WTC11 (cell line): ENCODE data around the gene TMEM63B. TPM values are rescaled to one million over a fixed set of nuclear protein-coding genes. Genes with fewer than 3 reads are reported as not detected.

Experiments
- ATAC-seq: fragments of 200-7000 bp; cut with Tn5 transposase; 2 replicates; pipeline ENCODE4 v1.10.0; 2021; ENCODE audit warnings: mild to moderate bottlenecking, moderate library complexity
- CTCF ChIA-PET: fragments of 300-600 bp; sonication (Branson Sonifier 250); formaldehyde crosslinking; loops from one replicate; lab custom pipeline; 2021; ENCODE audit warnings: antibody characterized with exemption; lab: Charles Lee
- POLR2A ChIA-PET: fragments of 350-600 bp; sonication (Branson Sonifier 250); formaldehyde crosslinking; loops from one replicate; lab custom pipeline; 2021; ENCODE audit warnings: antibody characterized with exemption; lab: Charles Lee
- DNase-seq: peaks from one replicate; pipeline ENCODE4 v3.0.0; 2021; ENCODE audit warnings: low spot score
- H3K27ac Mint-ChIP-seq: 2 replicates; pipeline ENCODE4 v1.8.0; 2021; ENCODE audit warnings: mixed read lengths
- H3K27me3 Mint-ChIP-seq: 2 replicates; pipeline ENCODE4 v1.8.0; 2021; ENCODE audit warnings: low read depth, mild to moderate bottlenecking, moderate library complexity, mixed read lengths
- H3K36me3 Mint-ChIP-seq: 2 replicates; pipeline ENCODE4 v1.8.0; 2021; ENCODE audit warnings: mixed read lengths
- H3K4me1 Mint-ChIP-seq: 2 replicates; pipeline ENCODE4 v1.8.0; 2022; ENCODE audit warnings: mixed read lengths
- H3K4me3 Mint-ChIP-seq: 2 replicates; pipeline ENCODE4 v1.8.0; 2021; ENCODE audit warnings: mild to moderate bottlenecking, moderate library complexity, mixed read lengths
- H3K9me3 Mint-ChIP-seq: 2 replicates; pipeline ENCODE4 v1.8.0; 2021; ENCODE audit warnings: mixed read lengths
- ARID4B ChIP-seq: sonication (generic); formaldehyde crosslinking; IDR thresholded peaks from 2 replicates; pipeline ENCODE4 v1.8.0; 2023; ENCODE audit warnings: missing genetic modification reagents, mild to moderate bottlenecking, borderline replicate concordance
- ATF6 ChIP-seq: sonication (generic); formaldehyde crosslinking; IDR thresholded peaks from 2 replicates; pipeline ENCODE4 v1.8.1; 2023; ENCODE audit warnings: mild to moderate bottlenecking, missing genetic modification reagents
- CBFB ChIP-seq: sonication (generic); formaldehyde crosslinking; IDR thresholded peaks from 2 replicates; pipeline ENCODE4 v1.8.1; 2022; ENCODE audit warnings: mild to moderate bottlenecking, low read depth, missing genetic modification reagents
- EMX1 ChIP-seq: fragments of 250-450 bp; sonication (Bioruptor Pico); IDR thresholded peaks from 2 replicates; pipeline ENCODE4 v1.8.0; 2021; ENCODE audit warnings: mild to moderate bottlenecking
- GABPB1 ChIP-seq: sonication (generic); formaldehyde crosslinking; IDR thresholded peaks from 2 replicates; pipeline ENCODE4 v1.8.1; 2023; ENCODE audit warnings: mild to moderate bottlenecking, missing genetic modification reagents
- KAT7 ChIP-seq: sonication (generic); formaldehyde crosslinking; IDR thresholded peaks from 2 replicates; pipeline ENCODE4 v1.8.1; 2023; ENCODE audit warnings: missing genetic modification reagents, mild to moderate bottlenecking, borderline replicate concordance
- OVOL2 ChIP-seq: fragments of 250-450 bp; sonication (Bioruptor Pico); IDR thresholded peaks from 2 replicates; pipeline ENCODE4 v1.9.0; 2021; ENCODE audit warnings: mild to moderate bottlenecking, borderline replicate concordance
- SP1 ChIP-seq: sonication (generic); formaldehyde crosslinking; conservative IDR thresholded peaks from 2 replicates; pipeline ENCODE4 v1.8.1; 2022; ENCODE audit warnings: missing genetic modification reagents
- TCF7 ChIP-seq: sonication (generic); formaldehyde crosslinking; IDR thresholded peaks from 2 replicates; pipeline ENCODE4 v1.8.0; 2022; ENCODE audit warnings: mild to moderate bottlenecking, low read depth, missing genetic modification reagents, moderate library complexity
- ZBTB21 ChIP-seq: sonication (generic); formaldehyde crosslinking; IDR thresholded peaks from 2 replicates; pipeline ENCODE4 v1.8.1; 2023; ENCODE audit warnings: mild to moderate bottlenecking, missing genetic modification reagents, borderline replicate concordance
- ZNF121 ChIP-seq: sonication (generic); formaldehyde crosslinking; IDR thresholded peaks from 2 replicates; pipeline ENCODE4 v1.8.0; 2023; ENCODE audit warnings: missing genetic modification reagents
- ZNF263 ChIP-seq: sonication (generic); formaldehyde crosslinking; IDR thresholded peaks from 2 replicates; pipeline ENCODE4 v1.8.1; 2022; ENCODE audit warnings: low read depth, mild to moderate bottlenecking, moderate library complexity, missing genetic modification reagents
- ZNF671 ChIP-seq: fragments of 250-450 bp; sonication (Bioruptor Pico); IDR thresholded peaks from 2 replicates; pipeline ENCODE4 v1.8.0; 2021; ENCODE audit warnings: mild to moderate bottlenecking
- ZSCAN18 ChIP-seq: fragments of 250-450 bp; sonication (Bioruptor Pico); IDR thresholded peaks from 2 replicates; pipeline ENCODE4 v2.1.2; 2022; ENCODE audit warnings: mild to moderate bottlenecking, moderate library complexity
- total RNA-seq: library from RNA; stranded (reverse); gene quantifications from 3 replicates; pipeline ENCODE4 v1.2.3, GENCODE V29; 2021
- TF ChIP-seq, protein P1 (sequence below): sonication (generic); formaldehyde crosslinking; IDR thresholded peaks from 2 replicates; pipeline ENCODE4 v1.8.1; 2022; ENCODE audit warnings: mild to moderate bottlenecking, missing genetic modification reagents, moderate library complexity, borderline replicate concordance
- TF ChIP-seq, protein P2 (sequence below): sonication (generic); formaldehyde crosslinking; IDR thresholded peaks from 2 replicates; pipeline ENCODE4 v1.8.1; 2022; ENCODE audit warnings: missing genetic modification reagents, borderline replicate concordance
- TF ChIP-seq, protein P3 (sequence below): fragments of 250-450 bp; sonication (Bioruptor Pico); IDR thresholded peaks from 2 replicates; pipeline ENCODE4 v1.8.0; 2021; ENCODE audit warnings: mild to moderate bottlenecking
- TF ChIP-seq, protein P4 (sequence below): fragments of 250-450 bp; sonication (Bioruptor Pico); IDR thresholded peaks from 2 replicates; pipeline ENCODE4 v1.9.0; 2021; ENCODE audit warnings: moderate library complexity, mild to moderate bottlenecking, inconsistent platforms, borderline replicate concordance
- TF ChIP-seq, protein P5 (sequence below): sonication (generic); formaldehyde crosslinking; IDR thresholded peaks from 2 replicates; pipeline ENCODE4 v1.8.0; 2022; ENCODE audit warnings: mild to moderate bottlenecking, missing genetic modification reagents
- TF ChIP-seq, protein P6 (sequence below): sonication (generic); formaldehyde crosslinking; IDR thresholded peaks from 2 replicates; pipeline ENCODE4 v1.8.1; 2022; ENCODE audit warnings: mild to moderate bottlenecking, moderate library complexity, missing genetic modification reagents

Gene TMEM63B
- total RNA-seq, 1 experiment from 2014 or later: 72.8 TPM

DNA sequence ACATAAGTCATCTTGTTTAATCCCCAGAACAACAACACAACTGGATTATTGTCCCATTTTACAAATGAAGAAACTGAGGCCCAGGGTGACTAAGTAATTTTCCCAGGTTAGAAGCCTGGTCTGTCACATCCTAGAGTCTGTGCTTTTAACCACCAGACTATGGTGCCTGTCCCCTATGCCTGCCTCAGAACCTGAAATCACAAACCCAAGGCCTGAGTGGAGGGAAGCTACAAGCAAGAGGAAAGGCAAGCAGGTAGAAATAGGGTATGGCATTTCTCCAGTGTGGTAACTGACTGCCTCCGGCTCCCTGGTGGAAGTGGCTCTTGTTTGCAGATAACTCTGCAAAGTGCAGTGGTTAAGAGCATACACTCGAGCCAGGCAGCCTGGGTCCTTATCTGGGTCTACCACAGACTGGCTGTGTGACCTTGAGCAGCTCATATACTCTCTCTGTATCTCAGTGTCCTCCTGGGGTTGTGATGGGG, 2.5 kb downstream of the TMEM63B start (continued):
- TF ChIP-seq, protein P1, sequence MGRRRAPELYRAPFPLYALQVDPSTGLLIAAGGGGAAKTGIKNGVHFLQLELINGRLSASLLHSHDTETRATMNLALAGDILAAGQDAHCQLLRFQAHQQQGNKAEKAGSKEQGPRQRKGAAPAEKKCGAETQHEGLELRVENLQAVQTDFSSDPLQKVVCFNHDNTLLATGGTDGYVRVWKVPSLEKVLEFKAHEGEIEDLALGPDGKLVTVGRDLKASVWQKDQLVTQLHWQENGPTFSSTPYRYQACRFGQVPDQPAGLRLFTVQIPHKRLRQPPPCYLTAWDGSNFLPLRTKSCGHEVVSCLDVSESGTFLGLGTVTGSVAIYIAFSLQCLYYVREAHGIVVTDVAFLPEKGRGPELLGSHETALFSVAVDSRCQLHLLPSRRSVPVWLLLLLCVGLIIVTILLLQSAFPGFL (CRISPR knock-in tag): no peak
- no peak for TF ChIP-seq SP1 (CRISPR knock-in tag)
- TF ChIP-seq, protein P2, sequence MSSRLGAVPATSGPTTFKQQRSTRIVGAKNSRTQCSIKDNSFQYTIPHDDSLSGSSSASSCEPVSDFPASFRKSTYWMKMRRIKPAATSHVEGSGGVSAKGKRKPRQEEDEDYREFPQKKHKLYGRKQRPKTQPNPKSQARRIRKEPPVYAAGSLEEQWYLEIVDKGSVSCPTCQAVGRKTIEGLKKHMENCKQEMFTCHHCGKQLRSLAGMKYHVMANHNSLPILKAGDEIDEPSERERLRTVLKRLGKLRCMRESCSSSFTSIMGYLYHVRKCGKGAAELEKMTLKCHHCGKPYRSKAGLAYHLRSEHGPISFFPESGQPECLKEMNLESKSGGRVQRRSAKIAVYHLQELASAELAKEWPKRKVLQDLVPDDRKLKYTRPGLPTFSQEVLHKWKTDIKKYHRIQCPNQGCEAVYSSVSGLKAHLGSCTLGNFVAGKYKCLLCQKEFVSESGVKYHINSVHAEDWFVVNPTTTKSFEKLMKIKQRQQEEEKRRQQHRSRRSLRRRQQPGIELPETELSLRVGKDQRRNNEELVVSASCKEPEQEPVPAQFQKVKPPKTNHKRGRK (CRISPR knock-in tag): no peak
- TF ChIP-seq ZNF671 (CRISPR knock-in tag): no peak
- no peak for TF ChIP-seq TCF7
- TF ChIP-seq ARID4B (CRISPR knock-in tag): no peak
- no peak for TF ChIP-seq OVOL2
- no peak for TF ChIP-seq ZBTB21 (CRISPR knock-in tag)
- no peak for TF ChIP-seq CBFB (CRISPR knock-in tag)
- no peak for TF ChIP-seq GABPB1 (CRISPR knock-in tag)

DNA sequence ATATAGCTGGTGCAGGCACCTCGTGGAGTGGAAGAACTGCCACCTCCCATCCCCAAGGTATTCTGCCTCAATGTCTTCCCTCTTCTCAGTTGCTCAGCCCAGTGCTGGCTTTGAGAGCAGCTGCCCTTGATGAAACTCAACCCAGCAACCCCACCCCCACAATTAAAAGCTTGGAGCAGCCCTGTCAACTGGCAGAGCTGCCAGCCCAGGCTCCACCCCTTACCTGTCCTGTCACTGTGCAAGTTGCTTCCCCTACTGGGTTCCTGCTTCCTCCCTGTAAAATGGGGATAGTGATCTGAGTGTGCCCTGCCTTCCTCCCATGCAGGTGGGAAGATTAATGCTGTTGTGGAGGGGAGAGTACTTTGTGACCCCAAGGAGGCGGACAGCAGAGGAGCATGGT, 4.5 kb downstream of the TMEM63B start:
- peak; percentile 44 for DNase-seq
- H3K4me3 Mint-ChIP-seq: no peak overlapping the region
- POLR2A ChIA-PET: interaction anchor here (0.6 to 1.1 kb wide), 2 partner anchors 10 to 813 kb away, joined by 3 read pairs; no protein-coding TSS in a partner anchor
- no peaks in the 10 kb centered on the region; the same call in 1 of the 2 replicates for H3K27me3 Mint-ChIP-seq
- peaks cover 49% of the 10 kb centered on the region for H3K4me1 Mint-ChIP-seq
- peak overlapping the region; percentile 8 for H3K27ac Mint-ChIP-seq
- peaks cover 14% of the 10 kb centered on the region for H3K36me3 Mint-ChIP-seq
- TF ChIP-seq, protein P1 (CRISPR knock-in tag): no peak
- TF ChIP-seq KAT7 (CRISPR knock-in tag): no peak
- TF ChIP-seq, protein P3, sequence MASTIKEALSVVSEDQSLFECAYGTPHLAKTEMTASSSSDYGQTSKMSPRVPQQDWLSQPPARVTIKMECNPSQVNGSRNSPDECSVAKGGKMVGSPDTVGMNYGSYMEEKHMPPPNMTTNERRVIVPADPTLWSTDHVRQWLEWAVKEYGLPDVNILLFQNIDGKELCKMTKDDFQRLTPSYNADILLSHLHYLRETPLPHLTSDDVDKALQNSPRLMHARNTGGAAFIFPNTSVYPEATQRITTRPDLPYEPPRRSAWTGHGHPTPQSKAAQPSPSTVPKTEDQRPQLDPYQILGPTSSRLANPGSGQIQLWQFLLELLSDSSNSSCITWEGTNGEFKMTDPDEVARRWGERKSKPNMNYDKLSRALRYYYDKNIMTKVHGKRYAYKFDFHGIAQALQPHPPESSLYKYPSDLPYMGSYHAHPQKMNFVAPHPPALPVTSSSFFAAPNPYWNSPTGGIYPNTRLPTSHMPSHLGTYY: no peak
- no peak for TF ChIP-seq ZSCAN18 (CRISPR knock-in tag)
- TF ChIP-seq, protein P4, sequence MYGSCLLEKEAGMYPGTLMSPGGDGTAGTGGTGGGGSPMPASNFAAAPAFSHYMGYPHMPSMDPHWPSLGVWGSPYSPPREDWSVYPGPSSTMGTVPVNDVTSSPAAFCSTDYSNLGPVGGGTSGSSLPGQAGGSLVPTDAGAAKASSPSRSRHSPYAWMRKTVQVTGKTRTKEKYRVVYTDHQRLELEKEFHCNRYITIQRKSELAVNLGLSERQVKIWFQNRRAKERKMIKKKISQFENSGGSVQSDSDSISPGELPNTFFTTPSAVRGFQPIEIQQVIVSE: no peak
- TF ChIP-seq, protein P5, sequence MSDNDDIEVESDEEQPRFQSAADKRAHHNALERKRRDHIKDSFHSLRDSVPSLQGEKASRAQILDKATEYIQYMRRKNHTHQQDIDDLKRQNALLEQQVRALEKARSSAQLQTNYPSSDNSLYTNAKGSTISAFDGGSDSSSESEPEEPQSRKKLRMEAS (CRISPR knock-in tag): no peak
- no peak for TF ChIP-seq ATF6 (CRISPR knock-in tag)
- TF ChIP-seq, protein P6, sequence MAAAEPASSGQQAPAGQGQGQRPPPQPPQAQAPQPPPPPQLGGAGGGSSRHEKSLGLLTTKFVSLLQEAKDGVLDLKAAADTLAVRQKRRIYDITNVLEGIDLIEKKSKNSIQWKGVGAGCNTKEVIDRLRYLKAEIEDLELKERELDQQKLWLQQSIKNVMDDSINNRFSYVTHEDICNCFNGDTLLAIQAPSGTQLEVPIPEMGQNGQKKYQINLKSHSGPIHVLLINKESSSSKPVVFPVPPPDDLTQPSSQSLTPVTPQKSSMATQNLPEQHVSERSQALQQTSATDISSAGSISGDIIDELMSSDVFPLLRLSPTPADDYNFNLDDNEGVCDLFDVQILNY (CRISPR knock-in tag): no peak
- no peak for TF ChIP-seq EMX1
- TF ChIP-seq OVOL2: no peak
- TF ChIP-seq ZNF121: no peak
- TF ChIP-seq ZNF263 (CRISPR knock-in tag): no peak
- TF ChIP-seq, all 79 proteins: peak for 0
- ATAC-seq: peak; percentile 7
- CTCF ChIA-PET: interaction anchor here (0.6 to 1.7 kb wide), 6 partner anchors 20 to 123 kb away, joined by 3 to 5 read pairs (median 4); no protein-coding TSS in a partner anchor
- no peaks in the 10 kb centered on the region for H3K9me3 Mint-ChIP-seq
